Activated CD8-positive, alpha-beta T cell treated with anti-CD3 and anti-CD28 coated beads for 36 hours (primary cell): Measurements from ENCODE around the gene SCNN1B. TPM values are rescaled to one million over a fixed set of nuclear protein-coding genes. Genes with fewer than 3 reads are reported as not detected.

Experiments
- ATAC-seq: fragments of 200-7000 bp; cut with Tn5 transposase; one replicate; pipeline ENCODE4 v1.10.0; 2021; ENCODE audit warnings: mild to moderate bottlenecking, moderate library complexity
- CTCF ChIA-PET: fragments of 350-600 bp; sonication (Branson Sonifier 250); formaldehyde crosslinking; loops from one replicate; lab custom pipeline; 2021; ENCODE audit warnings: antibody characterized with exemption; lab: Charles Lee
- POLR2A ChIA-PET: fragments of 350-600 bp; sonication (Branson Sonifier 250); formaldehyde crosslinking; loops from one replicate; lab custom pipeline; 2021; ENCODE audit warnings: antibody characterized with exemption; lab: Charles Lee
- DNase-seq: peaks from one replicate; pipeline ENCODE4 v3.0.0-alpha.2; 2020
- H3K27ac Mint-ChIP-seq: one replicate; pipeline ENCODE4 v1.8.0; 2021; ENCODE audit warnings: mild to moderate bottlenecking, mixed read lengths
- H3K27me3 Mint-ChIP-seq: one replicate; pipeline ENCODE4 v1.8.0; 2021; ENCODE audit warnings: mixed read lengths
- H3K36me3 Mint-ChIP-seq: one replicate; pipeline ENCODE4 v1.8.0; 2021; ENCODE audit warnings: low read depth, mixed read lengths
- H3K4me1 Mint-ChIP-seq: one replicate; pipeline ENCODE4 v1.8.0; 2021; ENCODE audit warnings: low read depth, mixed read lengths
- H3K4me3 Mint-ChIP-seq: one replicate; pipeline ENCODE4 v1.8.0; 2021; ENCODE audit warnings: mild to moderate bottlenecking, moderate library complexity, mixed read lengths
- H3K9me3 Mint-ChIP-seq: one replicate; pipeline ENCODE4 v1.8.0; 2021; ENCODE audit warnings: mixed read lengths
- CTCF ChIP-seq: fragments of 200-600 bp; IDR thresholded peaks from one replicate; pipeline ENCODE4 v1.8.0; 2022; ENCODE audit warnings: antibody characterized with exemption, mild to moderate bottlenecking
- intact Hi-C: fragments of 100-400 bp; cut with micrococcal nuclease; formaldehyde crosslinking; loops from one replicate; pipeline ENCODE4 v1.10.0; 2022
- total RNA-seq, 2 experiments: library from RNA; stranded (reverse); gene quantifications; one replicate each; pipeline ENCODE4 v1.2.3, GENCODE V29; 2021

Gene SCNN1B
- total RNA-seq, 2 experiments from 2014 or later: not detected

GRCh38 chr16:23401139-23401538 lies 99.0 kb downstream of the SCNN1B start:
- ChIA-PET CTCF (no interaction called here), POLR2A (no interaction called here)
- intact Hi-C loops: no loop called here
- Mint-ChIP-seq H3K27ac (no peak overlapping the region), H3K36me3 (peaks cover 19% of the 10 kb centered on the region), H3K4me1 (no peaks in the 10 kb centered on the region), H3K4me3 (no peak overlapping the region), H3K27me3 (no peaks in the 10 kb centered on the region), H3K9me3 (no peaks in the 10 kb centered on the region)
- ATAC-seq (no peak), DNase-seq (no peak)
- no peak for TF ChIP-seq CTCF

GRCh38 chr16:23402100-23402499 lies 100.0 kb downstream of the SCNN1B start:
- CTCF ChIA-PET: no interaction called here
- no peak overlapping the region for H3K27ac Mint-ChIP-seq
- no peaks in the 10 kb centered on the region for H3K27me3 Mint-ChIP-seq
- ATAC-seq: no peak
- no peaks in the 10 kb centered on the region for H3K9me3 Mint-ChIP-seq
- H3K36me3 Mint-ChIP-seq: peaks cover 20% of the 10 kb centered on the region
- intact Hi-C loops: no loop called here
- no peaks in the 10 kb centered on the region for H3K4me1 Mint-ChIP-seq
- no peak for DNase-seq
- H3K4me3 Mint-ChIP-seq: no peak overlapping the region
- POLR2A ChIA-PET: no interaction called here
- no peak for TF ChIP-seq CTCF

- Mint-ChIP-seq H3K27ac (no peak overlapping the region), H3K4me1 (no peaks in the 10 kb centered on the region), H3K9me3 (no peaks in the 10 kb centered on the region), H3K27me3 (no peaks in the 10 kb centered on the region), H3K36me3 (peaks cover 22% of the 10 kb centered on the region), H3K4me3 (no peak overlapping the region)
- DNase-seq (no peak), ATAC-seq (no peak)
- intact Hi-C loops: no loop called here
- ChIA-PET POLR2A (interaction anchor here (0.8 kb wide), 1 partner anchor 670 kb away, joined by 3 read pairs; no protein-coding TSS in a partner anchor), CTCF (interaction anchor here (0.9 to 1.1 kb wide), 2 partner anchors 30 to 73 kb away, joined by 3 read pairs; no protein-coding TSS in a partner anchor)
- TF ChIP-seq CTCF: no peak
Observed at GRCh38 chr16:23403547-23403946, 101.4 kb downstream of the SCNN1B start.

- Mint-ChIP-seq H3K27ac (no peak overlapping the region), H3K4me1 (no peaks in the 10 kb centered on the region), H3K4me3 (no peak overlapping the region), H3K36me3 (peaks cover 18% of the 10 kb centered on the region), H3K9me3 (no peaks in the 10 kb centered on the region), H3K27me3 (no peaks in the 10 kb centered on the region)
- DNase-seq (no peak), ATAC-seq (no peak)
- no peak for TF ChIP-seq CTCF
- ChIA-PET CTCF (interaction anchor here (1.2 kb wide), 1 partner anchor 30 kb away, joined by 5 read pairs; no protein-coding TSS in a partner anchor), POLR2A (no interaction called here)
- intact Hi-C loops: no loop called here
Observed at GRCh38 chr16:23406024-23406423, 103.9 kb downstream of the SCNN1B start.

GRCh38 chr16:23406546-23407240 lies 104.6 kb downstream of the SCNN1B start:
- no peak for TF ChIP-seq CTCF
- ChIA-PET CTCF (interaction anchor here (1.4 kb wide), 1 partner anchor 29 kb away, joined by 3 read pairs; no protein-coding TSS in a partner anchor), POLR2A (no interaction called here)
- DNase-seq (no peak), ATAC-seq (no peak)
- Mint-ChIP-seq H3K27me3 (no peaks in the 10 kb centered on the region), H3K27ac (no peak overlapping the region), H3K9me3 (no peaks in the 10 kb centered on the region), H3K4me3 (no peak overlapping the region), H3K36me3 (peaks cover 18% of the 10 kb centered on the region), H3K4me1 (no peaks in the 10 kb centered on the region)
- intact Hi-C loops: no loop called here
